GM12892 (cell line): ENCODE measurements around the gene OR51B4.
"Not testable (repeated sequence)": the region's sequence is repeated elsewhere in the genome, so short reads cannot be mapped to it uniquely, and the experiment has no call there.

Experiments
- DNase-seq: peaks from one replicate; pipeline ENCODE4 v3.0.0; 2011; ENCODE audit not compliant: insufficient read length
- FAIRE-seq: peaks from 2 replicates; lab custom pipeline; 2011; peaks lifted over from hg19 to GRCh38; lab: Jason Lieb, UNC
- POLR2A ChIP-seq: IDR thresholded peaks from 2 replicates; pipeline ENCODE4 v1.6.1; 2011; ENCODE audit warnings: low read depth, low read length, control low read depth
- POLR2AphosphoS5 ChIP-seq: IDR thresholded peaks from 2 replicates; pipeline ENCODE4 v1.6.1; 2011; ENCODE audit warnings: low read depth, low read length, control low read depth
- TAF1 ChIP-seq: IDR thresholded peaks from 2 replicates; pipeline ENCODE4 v1.6.1; 2011; ENCODE audit warnings: low read depth, mild to moderate bottlenecking, control low read depth, low read length, borderline replicate concordance

Gene OR51B4

GRCh38 chr11:5258543-5259262 lies 43.0 kb downstream of the OR51B4 start:
- FAIRE-seq = no peak
- DNase-seq = no peak
- TF ChIP-seq POLR2A = no peak
- no peak for TF ChIP-seq POLR2AphosphoS5
- no peak for TF ChIP-seq TAF1

- TF ChIP-seq POLR2A (no peak), TAF1 (no peak), POLR2AphosphoS5 (no peak)
- no peak for DNase-seq
- no peak for FAIRE-seq
Measured at GRCh38 chr11:5257296-5257695, 44.5 kb downstream of the OR51B4 start.

GRCh38 chr11:5254646-5255413 lies 46.9 kb downstream of the OR51B4 start, which contains the start of gene HBG2:
HBG2 (minus strand) TSS chr11:5254781; CDS start chr11:5254728, 53 bp downstream.
- FAIRE-seq, DNase-seq: not testable (repeated sequence)

- not testable (repeated sequence) for DNase-seq, FAIRE-seq
Measured at GRCh38 chr11:5254023-5254422, 47.7 kb downstream of the OR51B4 start.

- FAIRE-seq, DNase-seq: not testable (repeated sequence)
Measured at GRCh38 chr11:5253440-5253839, 48.3 kb downstream of the OR51B4 start.

GRCh38 chr11:5252919-5253265 lies 48.9 kb downstream of the OR51B4 start:
- FAIRE-seq (no peak), DNase-seq (no peak)
- TF ChIP-seq POLR2AphosphoS5 (no peak), POLR2A (no peak), TAF1 (no peak)

GRCh38 chr11:5252192-5252918 lies 49.4 kb downstream of the OR51B4 start:
- FAIRE-seq = no peak
- DNase-seq = no peak
- TF ChIP-seq POLR2A (no peak), TAF1 (no peak), POLR2AphosphoS5 (no peak)

- FAIRE-seq (no peak), DNase-seq (no peak)
- TF ChIP-seq POLR2A (no peak), POLR2AphosphoS5 (no peak), TAF1 (no peak)
Measured at GRCh38 chr11:5251746-5252145, 50.0 kb downstream of the OR51B4 start.
